Measurements from ENCODE around the gene OR5B21.

DNA sequence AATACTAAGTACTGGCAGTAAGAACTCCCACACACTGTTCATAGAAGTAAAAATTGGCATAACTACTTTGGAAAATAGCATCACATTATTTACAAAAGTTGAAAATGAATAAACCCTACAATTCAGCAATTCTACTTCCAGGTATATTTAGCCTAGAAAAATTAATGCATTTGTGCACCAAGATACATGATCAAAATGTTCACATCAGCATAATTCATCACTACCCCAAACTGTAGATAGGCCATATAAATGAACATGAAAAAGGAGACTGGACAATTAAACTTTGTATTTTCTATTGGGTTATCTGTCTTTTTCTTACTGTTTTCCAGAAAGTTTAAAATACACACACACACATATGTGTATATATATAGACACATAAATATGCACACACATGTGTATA, 5.9 kb downstream of the OR5B21 start:
- TF ChIP-seq, protein P1, sequence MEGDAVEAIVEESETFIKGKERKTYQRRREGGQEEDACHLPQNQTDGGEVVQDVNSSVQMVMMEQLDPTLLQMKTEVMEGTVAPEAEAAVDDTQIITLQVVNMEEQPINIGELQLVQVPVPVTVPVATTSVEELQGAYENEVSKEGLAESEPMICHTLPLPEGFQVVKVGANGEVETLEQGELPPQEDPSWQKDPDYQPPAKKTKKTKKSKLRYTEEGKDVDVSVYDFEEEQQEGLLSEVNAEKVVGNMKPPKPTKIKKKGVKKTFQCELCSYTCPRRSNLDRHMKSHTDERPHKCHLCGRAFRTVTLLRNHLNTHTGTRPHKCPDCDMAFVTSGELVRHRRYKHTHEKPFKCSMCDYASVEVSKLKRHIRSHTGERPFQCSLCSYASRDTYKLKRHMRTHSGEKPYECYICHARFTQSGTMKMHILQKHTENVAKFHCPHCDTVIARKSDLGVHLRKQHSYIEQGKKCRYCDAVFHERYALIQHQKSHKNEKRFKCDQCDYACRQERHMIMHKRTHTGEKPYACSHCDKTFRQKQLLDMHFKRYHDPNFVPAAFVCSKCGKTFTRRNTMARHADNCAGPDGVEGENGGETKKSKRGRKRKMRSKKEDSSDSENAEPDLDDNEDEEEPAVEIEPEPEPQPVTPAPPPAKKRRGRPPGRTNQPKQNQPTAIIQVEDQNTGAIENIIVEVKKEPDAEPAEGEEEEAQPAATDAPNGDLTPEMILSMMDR (IDR thresholded peaks at IDR 0.05): no peak
- TF ChIP-seq ZFX (IDR thresholded peaks at IDR 0.05; ENCODE audit: borderline replicate concordance): no peak

All from 22Rv1 (cell line).